K562 (cell line): ENCODE data around the gene SLC17A1. TPM values are rescaled to one million over a fixed set of nuclear protein-coding genes. Genes with fewer than 3 reads are reported as not detected.

Source experiments
- ATAC-seq: fragments of 200-7000 bp; cut with Tn5 transposase; 3 replicates; pipeline ENCODE4 v1.9.1; 2020; ENCODE audit warnings: moderate library complexity
- BruUV-seq: library from RNA; stranded (reverse); fragments of 400-500 nt; replicated peaks from 2 replicates; lab custom pipeline; 2021; lab: Mats Ljungman, UMichigan
- CTCF ChIA-PET: fragments of 300-600 bp; formaldehyde crosslinking; extraction: SDS; loops from one replicate; lab custom pipeline; 2021; ENCODE audit warnings: low intra/inter-chr PET ratio; lab: Yijun Ruan, JAX
- POLR2A ChIA-PET: fragments of 300-600, 350-650 bp; sonication (Branson Sonifier 250); formaldehyde crosslinking; extraction: SDS; loops from one replicate; lab custom pipeline; 2021; ENCODE audit warnings: antibody characterized with exemption, inconsistent platforms; lab: Yijun Ruan, JAX
- DNase-seq, 4 experiments: peaks; one replicate each; pipeline versions ENCODE4 v3.0.0 to v3.0.0-alpha.2; 2011 to 2018; ENCODE audit warnings: low spot score in 3 of 4, mixed read lengths in 3 of 4; ENCODE audit errors: extremely low read depth in 1 of 4
- FAIRE-seq: peaks from 2 replicates; lab custom pipeline; 2011; peaks lifted over from hg19 to GRCh38; lab: Jason Lieb, UNC
- H2AFZ ChIP-seq: 2 replicates; pipeline ENCODE4 v1.6.0; 2011; ENCODE audit warnings: low read depth, low read length, control low read depth, inconsistent platforms
- H3K27ac ChIP-seq: fragments of 200-600 bp; 3 replicates; pipeline ENCODE4 v1.8.0; 2011; ENCODE audit warnings: low read depth, mild to moderate bottlenecking, control low read depth, inconsistent platforms, low read length, moderate library complexity, mixed read lengths; ENCODE audit errors: extremely low read depth
- H3K27me3 ChIP-seq, 2 experiments: fragments of 300-600 bp in 1 of 2; 2 replicates in 1 of 2; 3 replicates in 1 of 2; pipeline versions ENCODE4 v1.6.0 to v1.8.0; 2011; ENCODE audit warnings: inconsistent platforms in 2 of 2, low read length in 2 of 2, mild to moderate bottlenecking in 1 of 2, mixed read lengths in 1 of 2, moderate library complexity in 1 of 2; ENCODE audit not compliant: control insufficient read depth in 2 of 2, insufficient read depth in 2 of 2
- H3K36me3 ChIP-seq: fragments of 300-600 bp; 3 replicates; pipeline ENCODE4 v1.8.0; 2011; ENCODE audit warnings: mild to moderate bottlenecking, low read length, inconsistent platforms; ENCODE audit not compliant: control insufficient read depth, insufficient read depth
- H3K4me1 ChIP-seq, 2 experiments: fragments of 200-600 bp in 1 of 2; replicated peaks in 1 of 2; 2 replicates in 1 of 2; 3 replicates in 1 of 2; pipeline versions ENCODE4 v1.5.1 to v1.8.0; 2011; ENCODE audit warnings: inconsistent platforms in 2 of 2, low read length in 2 of 2, mild to moderate bottlenecking in 1 of 2, mixed read lengths in 1 of 2, moderate library complexity in 1 of 2; ENCODE audit not compliant: control insufficient read depth in 2 of 2, insufficient read depth in 2 of 2
- H3K4me2 ChIP-seq: 2 replicates; pipeline ENCODE4 v1.6.1; 2011; ENCODE audit warnings: low read length, control low read depth, inconsistent platforms, mixed read lengths; ENCODE audit not compliant: insufficient read depth
- H3K4me3 ChIP-seq: fragments of 200-600 bp; sonication (generic), shearing (Covaris generic); 2 replicates; pipeline ENCODE4 v1.5.1; 2016; ENCODE audit warnings: control low read depth, inconsistent platforms
- H3K79me2 ChIP-seq: fragments of 200-600 bp; 3 replicates; pipeline ENCODE4 v1.8.0; 2011; ENCODE audit warnings: low read length, inconsistent platforms; ENCODE audit not compliant: control insufficient read depth, insufficient read depth
- H3K9ac ChIP-seq, 2 experiments: 2 replicates each; pipeline versions ENCODE4 v1.6.0 to v1.6.1; 2011; ENCODE audit warnings: low read depth in 2 of 2, low read length in 2 of 2, control low read depth in 1 of 2, inconsistent platforms in 1 of 2, mild to moderate bottlenecking in 1 of 2, mixed read lengths in 1 of 2; ENCODE audit not compliant: insufficient read depth in 1 of 2
- H3K9me1 ChIP-seq: one replicate; pipeline ENCODE4 v1.6.0; 2011; ENCODE audit warnings: inconsistent platforms, mild to moderate bottlenecking, low read length, moderate library complexity; ENCODE audit not compliant: control insufficient read depth, insufficient read depth
- H3K9me3 ChIP-seq: replicated peaks from 2 replicates; pipeline ENCODE4 v1.5.1; 2011; ENCODE audit warnings: low read depth, low read length, inconsistent platforms; ENCODE audit not compliant: control insufficient read depth, insufficient read depth
- H4K20me1 ChIP-seq: replicated peaks from 2 replicates; pipeline ENCODE4 v1.6.1; 2011; ENCODE audit warnings: low read length, inconsistent platforms, mixed read lengths; ENCODE audit not compliant: control insufficient read depth, insufficient read depth
- ELK1 ChIP-seq: sonication (generic); formaldehyde crosslinking; IDR thresholded peaks from 2 replicates; pipeline ENCODE4 v1.8.1; 2022; ENCODE audit warnings: missing genetic modification reagents
- EZH2 ChIP-seq: IDR thresholded peaks from 2 replicates; pipeline ENCODE4 v1.6.1; 2012; ENCODE audit warnings: low read depth, mild to moderate bottlenecking, inconsistent platforms, low read length, borderline replicate concordance
- FOXA1 ChIP-seq: fragments of 450-650 bp; IDR thresholded peaks from 2 replicates; pipeline ENCODE4 v1.6.1; 2016; ENCODE audit warnings: mild to moderate bottlenecking, borderline replicate concordance
- IRF9 ChIP-seq: fragments of 450-650 bp; IDR thresholded peaks from 2 replicates; pipeline ENCODE4 v1.6.1; 2016; ENCODE audit warnings: missing biosample characterization, missing genetic modification characterization
- RBM15 ChIP-seq: fragments of 200-400 bp; formaldehyde crosslinking; IDR thresholded peaks from 2 replicates; pipeline ENCODE4 v1.6.1; 2018; ENCODE audit warnings: mild to moderate bottlenecking, low read length, moderate library complexity; ENCODE audit not compliant: insufficient read depth
- SNRNP70 ChIP-seq: fragments of 200-400 bp; formaldehyde crosslinking; optimal IDR thresholded peaks from 2 replicates; pipeline ENCODE3; 2017; ENCODE audit warnings: low read depth, low read length
- TAL1 ChIP-seq: fragments of 450-650 bp; IDR thresholded peaks from 2 replicates; pipeline ENCODE4 v1.6.1; 2016; ENCODE audit warnings: mild to moderate bottlenecking
- TCF3 ChIP-seq: sonication (generic); formaldehyde crosslinking; IDR thresholded peaks from 2 replicates; pipeline ENCODE4 v1.4.0; 2020; ENCODE audit warnings: mild to moderate bottlenecking, missing genetic modification reagents
- ZNF318 ChIP-seq, 2 experiments: fragments of 450-650 bp; IDR thresholded peaks; 2 replicates each; pipeline ENCODE4 v1.6.1; 2016; ENCODE audit warnings: mild to moderate bottlenecking in 2 of 2, borderline replicate concordance in 1 of 2, low read depth in 1 of 2, moderate library complexity in 1 of 2
- ZNF668 ChIP-seq: fragments of 250-450 bp; sonication (Bioruptor Pico); IDR thresholded peaks from 2 replicates; pipeline ENCODE4 v1.8.0; 2022; ENCODE audit warnings: mild to moderate bottlenecking, inconsistent platforms
- ZSCAN32 ChIP-seq: fragments of 450-650 bp; formaldehyde crosslinking; IDR thresholded peaks from 2 replicates; pipeline ENCODE4 v1.4.0; 2020; ENCODE audit warnings: mild to moderate bottlenecking, moderate library complexity
- in situ Hi-C: fragments of 300-500 bp; cut with MboI; formaldehyde crosslinking; loops from 4 replicates; pipeline ENCODE4 v1.15.0; 2018; ENCODE audit warnings: inconsistent platforms, mixed read lengths
- intact Hi-C: fragments of 100-400 bp; cut with micrococcal nuclease; formaldehyde crosslinking; loops from 2 replicates; pipeline ENCODE4 v1.14.2; 2022
- polyA plus RNA-seq, 8 experiments: library from polyadenylated mRNA; depleted of rRNA in 4 of 8; stranded (reverse) in 5 of 8; unstranded in 3 of 8; fragments of >200 nt; fragmentation: Nextera tagmentation in 2 of 8; fragmentation: Illumina TruSeq in 1 of 8; extraction: Ambion mirVana in 2 of 8; extraction: Trizol in 1 of 8; gene quantifications; 2 replicates each; pipeline versions ENCODE4 v1.2.1 to v1.2.3, GENCODE V29; 2011 to 2014; ENCODE audit warnings: inconsistent platforms in 1 of 8, missing spikeins in 1 of 8
- total RNA-seq, 7 experiments: library from RNA; depleted of rRNA in 6 of 7; stranded (reverse); fragments of >200 nt in 6 of 7; fragmentation: Illumina TruSeq in 2 of 7; extraction: Trizol in 2 of 7; gene quantifications; 2 replicates each; pipeline versions ENCODE4 v1.2.1 to v1.2.3, GENCODE V29; 2011 to 2021; ENCODE audit warnings: low replicate concordance in 1 of 7

SLC17A1 gene
- total and polyA plus RNA-seq, 9 of the 15 experiments (the other 6 are each of a cell fraction or from before 2014, with no cell fraction given) = not detected

GRCh38 chr6:25754535-25754934 is 77.3 kb downstream of the SLC17A1 start, which contains the start of gene SLC17A4:
TSS of gene SLC17A4 (plus strand) at chr6:25754742. CDS start at chr6:25761963, 7,221 bp downstream.
- no peaks in the 10 kb centered on the region for H3K9me3 ChIP-seq
- no peaks in the 10 kb centered on the region for H3K9me1 ChIP-seq
- H2AFZ ChIP-seq = no peak within 1 kb of the TSS
- no peak within 1 kb of the TSS for H3K9ac ChIP-seq
- DNase-seq (no peak), ATAC-seq (no peak), FAIRE-seq (no peak)
- H3K4me2 ChIP-seq = no peak within 1 kb of the TSS
- peaks cover 0 to 15% of the 10 kb centered on the region in 2 experiments; a peak in 2 of 5 replicates for H3K27me3 ChIP-seq
- intact Hi-C loops (no loop called here), in situ Hi-C loops (no loop called here)
- H3K79me2 ChIP-seq = no peaks in the 10 kb centered on the region
- ChIA-PET POLR2A (interaction anchor here (0.6 to 1.1 kb wide), 2 partner anchors 22 to 38 kb away, joined by 3 read pairs; no protein-coding TSS in a partner anchor), CTCF (no interaction called here)
- no peak within 1 kb of the TSS for H3K4me3 ChIP-seq
- H4K20me1 ChIP-seq = no peaks in the 10 kb centered on the region
- TF ChIP-seq TAL1 = no peak
- no peak for TF ChIP-seq ZNF318 (IDR thresholded peaks at IDR 0.05; ENCODE audit: borderline replicate concordance in 1 of 2, low read depth in 1 of 2)
- no peak for TF ChIP-seq ELK1 (CRISPR knock-in tag)
- no peak for TF ChIP-seq TCF3 (CRISPR knock-in tag)
- TF ChIP-seq FOXA1 = no peak
- TF ChIP-seq SNRNP70 = no peak
- TF ChIP-seq EZH2 = no peak
- TF ChIP-seq ZNF668 (CRISPR knock-in tag) = no peak
- no peak for TF ChIP-seq ZSCAN32 (CRISPR knock-in tag)
- no peak for TF ChIP-seq IRF9 (tag)
- TF ChIP-seq RBM15 = no peak
- no peaks in the 10 kb centered on the region for H3K36me3 ChIP-seq
- H3K27ac ChIP-seq = no peak within 1 kb of the TSS
- no peaks in the 10 kb centered on the region for H3K4me1 ChIP-seq
- no TSS peak for BruUV-seq
